Measurements from ENCODE around the gene MRI1.

DNA sequence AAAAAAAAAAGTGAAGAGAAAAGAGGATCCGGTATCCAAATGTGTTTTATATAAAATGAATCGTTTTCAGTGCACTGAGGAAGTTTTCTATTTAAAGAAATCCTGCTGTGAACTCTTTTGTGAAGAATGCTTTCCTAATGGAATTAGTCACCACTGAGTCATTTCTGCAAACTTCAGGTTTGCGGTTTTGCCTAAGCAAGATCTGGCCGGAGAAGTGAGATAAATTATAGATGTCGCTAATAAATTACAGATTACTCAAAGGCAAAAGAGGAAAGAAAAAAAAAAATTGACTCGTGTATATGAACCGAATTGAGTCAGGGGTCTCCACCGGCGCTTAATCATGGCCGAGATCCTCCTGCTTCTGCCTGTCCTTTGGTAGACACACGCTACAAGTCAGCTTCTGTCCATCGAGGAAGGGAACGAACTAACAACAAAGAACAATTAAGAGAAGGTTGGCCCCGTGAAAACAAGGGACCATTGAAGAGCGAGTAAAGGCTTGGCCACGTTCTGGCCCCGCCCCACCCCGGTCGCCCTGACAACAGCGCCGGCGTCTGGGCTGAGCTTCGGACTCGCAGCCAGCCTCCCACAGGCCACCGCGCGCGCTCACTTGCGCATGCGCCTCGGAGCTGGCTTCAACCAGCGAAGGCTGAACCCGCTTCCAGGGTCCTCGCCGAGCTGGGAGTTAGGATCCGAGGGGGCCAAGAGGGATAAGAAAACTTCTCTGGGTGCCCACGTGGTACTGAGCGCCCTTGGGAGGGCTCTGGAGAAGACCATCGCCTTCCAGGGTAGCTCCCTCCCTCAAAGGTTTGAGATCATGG, 33.0 kb upstream of the MRI1 start:
- TF ChIP-seq, protein P1, sequence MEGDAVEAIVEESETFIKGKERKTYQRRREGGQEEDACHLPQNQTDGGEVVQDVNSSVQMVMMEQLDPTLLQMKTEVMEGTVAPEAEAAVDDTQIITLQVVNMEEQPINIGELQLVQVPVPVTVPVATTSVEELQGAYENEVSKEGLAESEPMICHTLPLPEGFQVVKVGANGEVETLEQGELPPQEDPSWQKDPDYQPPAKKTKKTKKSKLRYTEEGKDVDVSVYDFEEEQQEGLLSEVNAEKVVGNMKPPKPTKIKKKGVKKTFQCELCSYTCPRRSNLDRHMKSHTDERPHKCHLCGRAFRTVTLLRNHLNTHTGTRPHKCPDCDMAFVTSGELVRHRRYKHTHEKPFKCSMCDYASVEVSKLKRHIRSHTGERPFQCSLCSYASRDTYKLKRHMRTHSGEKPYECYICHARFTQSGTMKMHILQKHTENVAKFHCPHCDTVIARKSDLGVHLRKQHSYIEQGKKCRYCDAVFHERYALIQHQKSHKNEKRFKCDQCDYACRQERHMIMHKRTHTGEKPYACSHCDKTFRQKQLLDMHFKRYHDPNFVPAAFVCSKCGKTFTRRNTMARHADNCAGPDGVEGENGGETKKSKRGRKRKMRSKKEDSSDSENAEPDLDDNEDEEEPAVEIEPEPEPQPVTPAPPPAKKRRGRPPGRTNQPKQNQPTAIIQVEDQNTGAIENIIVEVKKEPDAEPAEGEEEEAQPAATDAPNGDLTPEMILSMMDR (IDR thresholded peaks at IDR 0.05; ENCODE audit: low read depth, low read length), result no peak
- no peak for TF ChIP-seq EZH2phosphoT487 (IDR thresholded peaks at IDR 0.05; ENCODE audit: low read depth)
